Mucosa of rectum (tissue), 2 donors: Measurements from ENCODE around the gene ETV5.
"Not testable (repeated sequence)": the region's sequence is repeated elsewhere in the genome, so short reads cannot be mapped to it uniquely, and the experiment has no call there.

Source experiments
- H3K27ac ChIP-seq, 2 donors: one replicate each; pipeline ENCODE4 v1.7.0; 2013; ENCODE audit warnings: inconsistent platforms in 2 of 2, low read depth in 2 of 2, low read length in 2 of 2
- H3K27me3 ChIP-seq, 2 donors: one replicate each; pipeline ENCODE4 v1.7.0; 2013; ENCODE audit warnings: low read length in 2 of 2; ENCODE audit not compliant: control insufficient read depth in 2 of 2, insufficient read depth in 2 of 2
- H3K36me3 ChIP-seq, 2 donors: one replicate each; pipeline ENCODE4 v1.7.0; 2013; ENCODE audit warnings: low read length in 2 of 2; ENCODE audit not compliant: control insufficient read depth in 2 of 2, insufficient read depth in 2 of 2
- H3K4me1 ChIP-seq, 2 donors: one replicate each; pipeline ENCODE4 v1.7.0; 2013; ENCODE audit warnings: low read length in 2 of 2, mild to moderate bottlenecking in 1 of 2; ENCODE audit not compliant: control insufficient read depth in 2 of 2, insufficient read depth in 2 of 2
- H3K4me3 ChIP-seq, 2 donors: one replicate each; pipeline ENCODE4 v1.7.0; 2013; ENCODE audit warnings: low read length in 2 of 2
- H3K9ac ChIP-seq, 2 donors: one replicate each; pipeline ENCODE4 v1.7.0; 2013; ENCODE audit warnings: low read length in 2 of 2, low read depth in 1 of 2, mild to moderate bottlenecking in 1 of 2
- H3K9me3 ChIP-seq, 2 donors: one replicate each; pipeline ENCODE4 v1.7.0; 2013; ENCODE audit warnings: low read length in 2 of 2; ENCODE audit not compliant: control insufficient read depth in 2 of 2
- donor health status: healthy.
- donor health status: Normal muscosa, but diverticular disease.

The ETV5 gene

DNA sequence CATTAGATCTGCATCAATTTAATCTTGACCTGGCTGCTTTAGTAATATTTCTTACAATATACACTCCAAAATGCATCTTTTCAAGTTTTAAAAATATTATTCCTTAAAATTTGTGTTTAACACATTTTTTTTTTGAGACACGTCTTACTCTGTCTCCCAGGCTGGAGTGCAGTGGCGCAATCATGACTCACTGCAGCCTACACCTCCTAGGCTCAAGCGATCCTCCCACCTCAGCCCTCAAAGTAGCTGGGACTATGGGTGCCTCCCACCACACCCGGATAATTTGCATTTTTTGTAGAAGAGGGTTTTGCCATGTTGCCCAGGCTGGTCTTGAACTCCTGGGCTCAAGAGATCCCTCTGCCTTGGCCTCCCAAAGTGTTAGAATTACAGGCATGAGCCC is 73.6 kb downstream of the ETV5 start:
- Histone ChIP-seq H3K4me1 (no peaks in the 10 kb centered on the region), H3K36me3 (no peaks in the 10 kb centered on the region), H3K9me3 (peaks cover 0 to 2% of the 10 kb centered on the region in 2 donors), H3K9ac (no peak overlapping the region), H3K4me3 (no peak overlapping the region), H3K27me3 (no peaks in the 10 kb centered on the region), H3K27ac (no peak overlapping the region)

DNA sequence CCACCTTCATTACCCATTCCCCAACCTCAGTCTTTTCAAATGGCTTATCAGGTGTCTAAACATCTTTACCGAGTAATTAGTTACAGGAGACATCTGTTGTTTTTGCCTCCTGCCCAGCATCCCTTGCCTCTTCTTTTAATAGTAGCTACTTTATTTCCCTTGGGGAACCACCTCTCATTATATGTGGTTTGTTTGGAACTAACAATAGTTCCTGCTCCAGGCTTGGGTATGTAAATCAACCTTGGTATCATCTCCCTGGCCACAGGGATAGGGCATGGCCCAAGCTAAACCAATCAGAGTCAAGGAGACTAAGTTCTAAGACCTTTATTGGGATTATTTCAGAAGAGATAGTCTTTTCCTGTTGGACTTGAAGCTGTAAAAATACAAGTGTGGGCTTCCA is 76.6 kb downstream of the ETV5 start:
- no peaks in the 10 kb centered on the region for H3K9me3 ChIP-seq
- H3K4me3 ChIP-seq = no peak overlapping the region
- H3K36me3 ChIP-seq = no peaks in the 10 kb centered on the region
- H3K27ac ChIP-seq = no peak overlapping the region
- H3K9ac ChIP-seq = no peak overlapping the region
- H3K27me3 ChIP-seq = no peaks in the 10 kb centered on the region
- H3K4me1 ChIP-seq = no peaks in the 10 kb centered on the region

DNA sequence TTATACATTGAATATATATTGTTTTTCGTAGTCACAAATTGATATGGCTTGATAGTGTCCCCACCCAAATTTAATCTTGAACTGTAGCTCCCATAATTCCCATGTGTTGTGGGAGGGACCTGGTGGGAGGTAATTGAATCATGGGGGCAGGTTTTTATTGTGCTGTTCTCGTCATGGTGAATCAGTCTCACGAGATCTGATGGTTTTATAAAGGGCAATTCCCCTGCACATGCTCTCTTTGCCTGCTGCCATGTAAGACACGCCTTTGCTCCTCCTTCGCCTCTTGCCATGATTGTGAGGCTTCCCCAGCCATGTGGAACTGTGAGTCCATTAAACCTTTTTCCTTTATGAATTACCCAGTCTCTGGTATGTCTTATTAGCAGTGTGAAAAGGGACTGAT is 82.9 kb downstream of the ETV5 start:
- H3K9ac ChIP-seq, H3K27ac ChIP-seq, H3K27me3 ChIP-seq, H3K9me3 ChIP-seq, H3K36me3 ChIP-seq, H3K4me3 ChIP-seq, H3K4me1 ChIP-seq: not testable (repeated sequence)

DNA sequence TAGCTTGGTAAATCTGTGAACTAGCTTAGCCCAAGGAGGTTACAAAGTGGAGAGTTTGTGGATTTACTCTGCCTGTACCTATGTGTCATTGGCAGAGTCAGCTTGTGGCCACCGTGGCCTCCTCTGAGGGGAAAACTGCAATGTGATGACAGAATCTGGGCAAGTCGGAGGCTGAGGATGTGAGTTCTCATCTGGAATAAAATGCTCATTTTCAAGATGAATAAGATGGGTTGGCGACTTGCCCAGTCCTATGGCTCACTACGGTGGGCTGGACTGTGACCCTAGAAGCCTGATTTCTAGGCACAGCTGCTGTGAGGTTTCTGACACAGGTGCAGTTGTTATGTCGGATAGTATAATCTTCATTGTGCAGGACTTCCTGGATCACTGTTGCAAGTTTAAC is 83.7 kb downstream of the ETV5 start:
- H3K36me3 ChIP-seq = no peaks in the 10 kb centered on the region

DNA sequence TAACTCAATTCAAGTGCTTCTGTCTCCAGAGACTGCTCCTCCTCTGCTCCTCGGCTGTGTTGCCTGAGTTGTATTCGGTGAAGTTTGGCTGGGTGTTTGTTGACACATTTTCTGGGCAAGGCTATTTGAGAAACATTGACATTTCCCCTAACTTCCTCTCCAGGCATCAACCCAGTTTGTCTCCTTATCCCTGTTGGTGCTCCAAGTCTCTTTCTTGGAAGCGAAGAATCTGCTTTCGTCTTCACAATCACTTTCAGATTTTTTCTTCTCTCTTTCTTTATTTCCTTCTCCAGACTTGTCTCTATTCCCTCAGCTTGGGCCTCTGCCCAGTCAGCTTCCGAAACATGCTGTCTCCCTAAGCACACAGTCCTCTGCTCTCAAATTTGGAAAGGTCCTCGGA is 84.7 kb downstream of the ETV5 start:
- Histone ChIP-seq H3K27me3 (no peaks in the 10 kb centered on the region), H3K4me1 (no peaks in the 10 kb centered on the region), H3K36me3 (no peaks in the 10 kb centered on the region), H3K27ac (no peak overlapping the region), H3K9ac (no peak overlapping the region), H3K4me3 (no peak overlapping the region), H3K9me3 (no peaks in the 10 kb centered on the region)

More for the DNA sequence above, 83.7 kb downstream of the ETV5 start:
- H3K27ac ChIP-seq = no peak overlapping the region
- no peak overlapping the region for H3K9ac ChIP-seq
- H3K27me3 ChIP-seq = no peaks in the 10 kb centered on the region
- no peak overlapping the region for H3K4me3 ChIP-seq
- H3K9me3 ChIP-seq = no peaks in the 10 kb centered on the region
- no peaks in the 10 kb centered on the region for H3K4me1 ChIP-seq

DNA sequence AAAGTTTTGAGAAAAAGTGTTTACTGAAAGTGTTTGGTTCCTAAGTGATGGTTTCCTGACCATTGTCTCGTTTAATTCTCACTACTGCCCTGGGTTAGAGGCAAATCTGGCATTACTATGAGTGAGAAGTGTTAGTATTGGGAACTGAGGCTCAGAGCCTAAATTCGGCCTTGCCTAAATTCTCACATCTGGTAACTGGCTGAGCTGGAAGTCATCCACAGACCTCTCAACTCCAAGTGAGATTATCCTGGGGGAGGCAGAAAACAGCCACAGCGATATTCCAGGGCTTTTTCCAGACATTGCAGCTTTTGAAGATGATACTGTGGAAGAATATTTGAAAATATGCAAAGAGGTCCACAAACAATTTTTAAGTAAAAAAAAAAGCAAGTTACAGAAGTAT is 86.0 kb downstream of the ETV5 start:
- Histone ChIP-seq H3K4me3 (no peak overlapping the region), H3K9ac (no peak overlapping the region), H3K27ac (no peak overlapping the region), H3K4me1 (no peaks in the 10 kb centered on the region), H3K9me3 (no peaks in the 10 kb centered on the region), H3K36me3 (no peaks in the 10 kb centered on the region), H3K27me3 (no peaks in the 10 kb centered on the region)

DNA sequence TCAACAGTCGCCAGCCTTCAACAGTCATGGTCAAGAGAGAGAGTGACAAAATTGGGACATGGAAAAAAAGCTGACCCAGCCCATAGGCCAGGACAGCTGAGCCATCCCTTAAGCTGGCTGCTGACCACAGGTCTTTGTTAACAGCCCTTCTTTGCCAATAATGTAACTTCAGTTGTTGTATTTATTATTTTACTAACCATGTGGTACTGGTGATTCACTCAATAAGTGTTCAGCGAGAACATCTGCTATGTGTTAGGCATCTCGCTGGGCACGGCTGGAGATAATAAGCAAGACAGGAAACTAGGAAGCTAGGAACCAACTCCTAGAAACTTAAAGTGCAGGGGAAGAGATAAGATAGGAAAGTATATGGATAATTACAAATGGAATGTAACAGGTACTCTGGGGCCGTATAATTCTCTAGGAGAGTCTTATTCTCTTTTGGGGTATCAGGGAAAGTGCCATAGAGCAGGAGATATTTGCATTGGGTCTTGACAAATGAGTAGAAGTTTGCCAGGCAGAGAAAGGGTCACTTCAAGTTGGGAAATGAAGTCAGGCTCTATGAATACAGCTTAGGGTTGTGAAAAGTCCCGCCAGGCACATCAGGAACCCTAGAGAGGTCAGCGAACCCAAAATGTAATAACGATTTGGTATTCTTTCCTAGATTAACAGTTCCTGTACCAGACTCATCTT is 87.1 kb downstream of the ETV5 start:
- Histone ChIP-seq H3K9me3 (no peaks in the 10 kb centered on the region), H3K9ac (no peak overlapping the region), H3K4me3 (no peak overlapping the region), H3K36me3 (no peaks in the 10 kb centered on the region), H3K27me3 (no peaks in the 10 kb centered on the region), H3K27ac (no peak overlapping the region), H3K4me1 (no peaks in the 10 kb centered on the region)

DNA sequence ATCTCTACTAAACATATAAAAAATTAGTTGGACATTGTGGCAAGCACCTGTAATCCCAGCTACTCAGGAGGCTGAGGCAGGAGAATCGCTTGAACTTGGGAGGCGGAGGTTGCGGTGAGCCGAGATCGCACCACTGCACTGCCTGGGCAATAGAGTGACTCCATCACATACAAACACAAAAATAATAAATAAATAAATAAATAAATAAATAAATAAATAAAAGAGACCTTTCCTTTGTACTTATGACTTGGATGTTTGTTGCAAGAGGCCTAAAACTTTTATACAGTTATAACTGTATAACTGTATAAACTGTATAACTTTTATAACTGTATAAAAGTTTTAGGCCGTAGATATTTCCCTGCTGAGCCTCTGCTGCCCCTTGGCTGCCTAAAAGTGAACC is 87.6 kb downstream of the ETV5 start:
- H3K4me3 ChIP-seq, H3K36me3 ChIP-seq, H3K27ac ChIP-seq, H3K27me3 ChIP-seq, H3K4me1 ChIP-seq, H3K9me3 ChIP-seq, H3K9ac ChIP-seq: not testable (repeated sequence)

DNA sequence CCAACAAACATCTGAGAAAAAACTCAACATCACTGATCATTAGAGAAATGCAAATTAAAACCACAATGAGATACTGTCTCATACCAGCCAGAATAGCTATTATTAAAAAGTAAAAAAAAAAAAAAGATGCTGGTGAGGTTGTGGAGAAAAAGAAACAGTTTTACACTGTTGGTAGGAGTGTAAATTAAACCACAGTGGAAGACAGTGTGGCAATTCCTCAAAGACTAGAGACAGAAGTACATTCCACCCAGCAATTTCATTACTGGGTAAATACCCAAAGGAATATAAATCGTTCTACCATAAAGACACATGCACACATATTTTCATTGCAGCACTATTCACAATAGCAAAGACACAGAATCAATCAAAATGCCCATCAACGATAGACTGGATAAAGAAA is 89.6 kb downstream of the ETV5 start:
- H3K36me3 ChIP-seq, H3K27me3 ChIP-seq, H3K4me3 ChIP-seq, H3K27ac ChIP-seq, H3K9me3 ChIP-seq, H3K4me1 ChIP-seq, H3K9ac ChIP-seq: not testable (repeated sequence)

DNA sequence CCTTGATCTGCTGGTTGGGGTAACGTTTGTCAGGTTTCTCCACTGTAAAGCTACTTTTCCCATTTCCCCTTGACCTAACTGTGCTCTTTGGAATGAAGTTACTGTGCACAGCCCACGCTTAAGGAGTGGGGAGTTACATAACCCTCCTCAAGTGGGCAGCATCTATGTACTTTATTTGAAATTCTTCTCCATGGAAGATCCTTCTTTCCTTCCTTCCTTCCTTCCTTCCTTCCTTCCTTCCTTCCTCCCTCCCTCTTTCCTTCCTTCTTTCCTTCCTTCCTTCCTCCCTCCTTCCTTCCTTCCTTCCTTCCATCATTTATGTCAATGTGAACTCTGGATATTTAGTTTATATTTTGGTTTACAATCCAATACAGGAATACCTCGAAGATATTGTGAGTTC is 94.0 kb downstream of the ETV5 start:
- Histone ChIP-seq H3K27me3 (no peaks in the 10 kb centered on the region), H3K36me3 (no peaks in the 10 kb centered on the region), H3K9ac (no peak overlapping the region), H3K27ac (no peak overlapping the region), H3K4me1 (no peaks in the 10 kb centered on the region), H3K9me3 (peaks cover 0 to 3% of the 10 kb centered on the region in 2 donors), H3K4me3 (no peak overlapping the region)

DNA sequence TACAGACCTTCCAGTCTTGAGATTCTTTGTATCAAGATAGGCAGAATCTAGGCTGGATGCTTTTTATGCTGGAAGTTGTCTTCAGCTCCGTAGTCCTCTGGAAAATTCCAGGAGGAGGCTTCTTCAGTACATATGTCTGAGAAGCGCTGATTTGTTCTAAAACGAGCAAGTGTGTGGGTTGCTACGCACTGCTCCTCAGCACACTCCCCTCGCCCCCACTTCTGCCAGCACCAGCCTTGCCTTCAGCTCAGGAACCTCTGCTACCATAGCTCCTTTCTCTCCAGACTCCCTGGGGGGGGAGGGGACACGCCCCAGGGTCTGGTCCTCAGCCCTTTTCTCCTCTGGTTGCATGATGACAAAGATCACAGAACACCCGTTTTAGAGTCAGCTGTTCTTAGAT is 95.6 kb downstream of the ETV5 start:
- Histone ChIP-seq H3K4me1 (no peaks in the 10 kb centered on the region), H3K27me3 (peaks cover 0 to 3% of the 10 kb centered on the region in 2 donors), H3K36me3 (no peaks in the 10 kb centered on the region), H3K9me3 (peaks cover 0 to 3% of the 10 kb centered on the region in 2 donors), H3K27ac (no peak overlapping the region), H3K4me3 (no peak overlapping the region), H3K9ac (no peak overlapping the region)
